ENCODE data around the gene ETV4.

Gene ETV4

GRCh38 chr17:43588121-43588520, 42.0 kb upstream of the ETV4 start:
- H3K4me1 ChIP-seq: peaks cover 0 to 22% (median 17%) of the 10 kb centered on the region in 4 donors
- TF ChIP-seq CTCF (IDR thresholded peaks at IDR 0.05): no peak
- H3K27me3 ChIP-seq: no peaks in the 10 kb centered on the region
- H3K4me3 ChIP-seq: no peak overlapping the region
- no peaks in the 10 kb centered on the region for H3K36me3 ChIP-seq
- DNase-seq: no peak
- H3K9me3 ChIP-seq: no peaks in the 10 kb centered on the region
- H3K27ac ChIP-seq: no peak overlapping the region
- intact Hi-C loops (cut with DNase I; ENCODE audit: low total_unique reads): no loop called here

- no peak overlapping the region for H3K4me3 ChIP-seq
- intact Hi-C loops (cut with DNase I; ENCODE audit: low total_unique reads): no loop called here
- peaks cover 0 to 19% (median 16%) of the 10 kb centered on the region in 4 donors for H3K4me1 ChIP-seq
- no peak for TF ChIP-seq CTCF (IDR thresholded peaks at IDR 0.05)
- no peak overlapping the region for H3K27ac ChIP-seq
- no peaks in the 10 kb centered on the region for H3K36me3 ChIP-seq
- no peaks in the 10 kb centered on the region for H3K27me3 ChIP-seq
- DNase-seq: no peak
- no peaks in the 10 kb centered on the region for H3K9me3 ChIP-seq
These were observed 41.5 kb upstream of the ETV4 start for GRCh38 chr17:43587647-43588046.

- no peak overlapping the region for H3K4me3 ChIP-seq
- no peaks in the 10 kb centered on the region for H3K27me3 ChIP-seq
- no peaks in the 10 kb centered on the region for H3K9me3 ChIP-seq
- TF ChIP-seq CTCF (IDR thresholded peaks at IDR 0.05): no peak
- no peaks in the 10 kb centered on the region for H3K36me3 ChIP-seq
- no peak for DNase-seq
- peaks cover 0 to 9% (median 7%) of the 10 kb centered on the region in 4 donors for H3K4me1 ChIP-seq
- intact Hi-C loops (cut with DNase I; ENCODE audit: low total_unique reads): no loop called here
- H3K27ac ChIP-seq: no peak overlapping the region
These were observed 38.5 kb upstream of the ETV4 start for GRCh38 chr17:43584666-43585102.

- DNase-seq: no peak
- no peak for TF ChIP-seq CTCF (IDR thresholded peaks at IDR 0.05)
- Histone ChIP-seq H3K4me3 (no peak overlapping the region), H3K36me3 (no peaks in the 10 kb centered on the region), H3K27ac (no peak overlapping the region), H3K27me3 (no peaks in the 10 kb centered on the region), H3K4me1 (peaks cover 0 to 22% (median 18%) of the 10 kb centered on the region in 4 donors), H3K9me3 (no peaks in the 10 kb centered on the region)
- intact Hi-C loops (cut with DNase I; ENCODE audit: low total_unique reads): no loop called here
These were observed 37.2 kb upstream of the ETV4 start for GRCh38 chr17:43583332-43583731.

- H3K4me1 ChIP-seq: peaks cover 0 to 30% (median 20%) of the 10 kb centered on the region in 4 donors
- DNase-seq: no peak
- H3K27me3 ChIP-seq: no peaks in the 10 kb centered on the region
- H3K27ac ChIP-seq: no peak overlapping the region
- H3K9me3 ChIP-seq: no peaks in the 10 kb centered on the region
- intact Hi-C loops (cut with DNase I; ENCODE audit: low total_unique reads): no loop called here
- no peaks in the 10 kb centered on the region for H3K36me3 ChIP-seq
- H3K4me3 ChIP-seq: no peak overlapping the region
- TF ChIP-seq CTCF (IDR thresholded peaks at IDR 0.05): no peak
These were observed 35.5 kb upstream of the ETV4 start for GRCh38 chr17:43581613-43582012.

GRCh38 chr17:43581130-43581529, 35.0 kb upstream of the ETV4 start:
- Histone ChIP-seq H3K36me3 (no peaks in the 10 kb centered on the region), H3K27ac (no peak overlapping the region), H3K9me3 (no peaks in the 10 kb centered on the region), H3K27me3 (no peaks in the 10 kb centered on the region), H3K4me3 (no peak overlapping the region), H3K4me1 (peaks cover 0 to 33% (median 20%) of the 10 kb centered on the region in 4 donors)
- DNase-seq: no peak
- no peak for TF ChIP-seq CTCF (IDR thresholded peaks at IDR 0.05)
- intact Hi-C loops (cut with DNase I; ENCODE audit: low total_unique reads): no loop called here
